ENCODE data around the gene PMVK.

DNA sequence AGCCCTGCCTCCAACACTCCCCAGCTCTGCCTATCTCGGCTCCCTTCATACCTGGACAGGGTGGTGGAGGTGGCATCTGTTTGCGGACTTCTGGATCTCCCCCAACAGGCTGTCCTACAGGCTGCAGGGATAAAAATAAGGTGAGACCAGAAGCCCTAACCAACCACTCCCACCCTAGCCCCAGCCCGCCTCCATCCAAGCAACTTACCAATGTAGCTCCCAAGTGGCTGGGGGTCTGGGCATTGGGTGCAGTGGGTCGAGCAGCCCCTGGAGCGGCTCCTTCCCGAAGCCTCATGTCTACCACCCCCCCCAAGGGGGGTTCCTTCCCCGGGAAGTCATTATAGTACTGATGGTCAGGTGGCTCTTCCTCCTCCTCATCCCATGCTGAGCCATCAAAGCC is 29.6 kb upstream of the PMVK start:
- TF ChIP-seq CTCF (conservative IDR thresholded peaks at IDR 0.05; ENCODE audit: low read depth, low read length) (no peak), POLR2A (IDR thresholded peaks at IDR 0.05; ENCODE audit: low read depth, low read length) (no peak), FOS (IDR thresholded peaks at IDR 0.05; ENCODE audit: low read depth, low read length) (no peak), CEBPB (IDR thresholded peaks at IDR 0.05; ENCODE audit: low read depth, low read length) (no peak), MAFK (IDR thresholded peaks at IDR 0.05; ENCODE audit: low read depth, low read length) (no peak), CHD1 (IDR thresholded peaks at IDR 0.05; ENCODE audit: low read depth, low read length) (no peak), MXI1 (IDR thresholded peaks at IDR 0.05; ENCODE audit: borderline replicate concordance, low read depth, low read length) (no peak), SMC3 (IDR thresholded peaks at IDR 0.05; ENCODE audit: low read depth, low read length) (no peak), MAZ (IDR thresholded peaks at IDR 0.05; ENCODE audit: borderline replicate concordance, low read depth, low read length) (no peak), RAD21 (IDR thresholded peaks at IDR 0.05; ENCODE audit: low read length) (no peak)
- TF ChIP-seq, protein P1, sequence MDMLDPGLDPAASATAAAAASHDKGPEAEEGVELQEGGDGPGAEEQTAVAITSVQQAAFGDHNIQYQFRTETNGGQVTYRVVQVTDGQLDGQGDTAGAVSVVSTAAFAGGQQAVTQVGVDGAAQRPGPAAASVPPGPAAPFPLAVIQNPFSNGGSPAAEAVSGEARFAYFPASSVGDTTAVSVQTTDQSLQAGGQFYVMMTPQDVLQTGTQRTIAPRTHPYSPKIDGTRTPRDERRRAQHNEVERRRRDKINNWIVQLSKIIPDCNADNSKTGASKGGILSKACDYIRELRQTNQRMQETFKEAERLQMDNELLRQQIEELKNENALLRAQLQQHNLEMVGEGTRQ (IDR thresholded peaks at IDR 0.05; ENCODE audit: low read depth, low read length) = no peak

All from IMR-90 (cell line).